Upper lobe of right lung (tissue), 1 donor: ENCODE results near the gene BRWD1. TPM values are rescaled to one million over a fixed set of nuclear protein-coding genes. Genes with fewer than 3 reads are reported as not detected.

Experiments used
- ATAC-seq: fragments of 200-7000 bp; cut with Tn5 transposase; one replicate; pipeline ENCODE4 v1.9.1; 2020; ENCODE audit warnings: mild to moderate bottlenecking, moderate library complexity
- DNase-seq: peaks from one replicate; pipeline ENCODE4 v3.0.0-alpha.2; 2020
- H3K27ac ChIP-seq: fragments of 200-600 bp; one replicate; pipeline ENCODE4 v1.8.0; 2022
- H3K27me3 ChIP-seq: fragments of 200-600 bp; one replicate; pipeline ENCODE4 v1.8.0; 2022; ENCODE audit warnings: mild to moderate bottlenecking
- H3K36me3 ChIP-seq: fragments of 200-600 bp; one replicate; pipeline ENCODE4 v1.8.0; 2022
- H3K4me1 ChIP-seq: fragments of 200-600 bp; one replicate; pipeline ENCODE4 v1.8.0; 2022
- H3K4me3 ChIP-seq: fragments of 200-600 bp; one replicate; pipeline ENCODE4 v1.8.0; 2022; ENCODE audit warnings: mild to moderate bottlenecking
- H3K9me3 ChIP-seq: fragments of 200-600 bp; one replicate; pipeline ENCODE4 v1.8.0; 2022
- intact Hi-C: fragments of 100-400 bp; cut with DNase I; formaldehyde crosslinking; loops from one replicate; pipeline ENCODE4 v1.11.0; 2022
- total RNA-seq: library from RNA; stranded (reverse); fragmentation: NEBNext Ultra II Directional; extraction: Animal tissue kit (Norgen Biotek cat#: 25700); gene quantifications from one replicate; pipeline ENCODE4 v1.2.1, GENCODE V29; 2021
- TF ChIP-seq, protein P1 (sequence below): fragments of 200-600 bp; IDR thresholded peaks from one replicate; pipeline ENCODE4 v1.8.0; 2022; ENCODE audit warnings: antibody characterized with exemption
- donor health status: DM: no; HTN: yes; CAD: no; lungs with severe emphysema.

BRWD1 gene
- total RNA-seq, 1 donor from 2014 or later: 40.5 TPM

DNA sequence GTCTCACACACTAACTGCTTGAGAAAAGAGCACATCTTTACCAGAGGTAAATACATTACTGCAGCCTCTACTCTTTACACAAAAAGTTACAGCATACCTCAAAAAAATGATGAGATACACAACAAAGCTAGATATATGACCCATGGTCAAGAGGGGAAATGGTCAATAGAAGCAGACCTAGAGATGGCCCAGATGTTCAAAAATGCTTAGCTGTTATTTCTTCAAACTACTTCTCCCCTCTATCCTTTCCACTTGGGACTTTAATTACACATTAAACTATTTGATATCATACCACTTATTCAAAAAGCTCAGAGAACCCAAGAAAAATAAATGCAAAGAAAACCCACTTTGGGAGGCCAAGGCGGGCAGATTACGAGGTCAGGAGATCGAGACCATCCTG is 12.8 kb downstream of the BRWD1 start:
- ATAC-seq: no peak
- no peak for DNase-seq
- H3K4me3 ChIP-seq: no peak overlapping the region
- no peaks in the 10 kb centered on the region for H3K27me3 ChIP-seq
- H3K36me3 ChIP-seq: peaks cover 62% of the 10 kb centered on the region
- no peaks in the 10 kb centered on the region for H3K9me3 ChIP-seq
- intact Hi-C loops: no loop called here
- H3K27ac ChIP-seq: no peak overlapping the region
- TF ChIP-seq, protein P1, sequence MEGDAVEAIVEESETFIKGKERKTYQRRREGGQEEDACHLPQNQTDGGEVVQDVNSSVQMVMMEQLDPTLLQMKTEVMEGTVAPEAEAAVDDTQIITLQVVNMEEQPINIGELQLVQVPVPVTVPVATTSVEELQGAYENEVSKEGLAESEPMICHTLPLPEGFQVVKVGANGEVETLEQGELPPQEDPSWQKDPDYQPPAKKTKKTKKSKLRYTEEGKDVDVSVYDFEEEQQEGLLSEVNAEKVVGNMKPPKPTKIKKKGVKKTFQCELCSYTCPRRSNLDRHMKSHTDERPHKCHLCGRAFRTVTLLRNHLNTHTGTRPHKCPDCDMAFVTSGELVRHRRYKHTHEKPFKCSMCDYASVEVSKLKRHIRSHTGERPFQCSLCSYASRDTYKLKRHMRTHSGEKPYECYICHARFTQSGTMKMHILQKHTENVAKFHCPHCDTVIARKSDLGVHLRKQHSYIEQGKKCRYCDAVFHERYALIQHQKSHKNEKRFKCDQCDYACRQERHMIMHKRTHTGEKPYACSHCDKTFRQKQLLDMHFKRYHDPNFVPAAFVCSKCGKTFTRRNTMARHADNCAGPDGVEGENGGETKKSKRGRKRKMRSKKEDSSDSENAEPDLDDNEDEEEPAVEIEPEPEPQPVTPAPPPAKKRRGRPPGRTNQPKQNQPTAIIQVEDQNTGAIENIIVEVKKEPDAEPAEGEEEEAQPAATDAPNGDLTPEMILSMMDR: no peak
- H3K4me1 ChIP-seq: no peaks in the 10 kb centered on the region

DNA sequence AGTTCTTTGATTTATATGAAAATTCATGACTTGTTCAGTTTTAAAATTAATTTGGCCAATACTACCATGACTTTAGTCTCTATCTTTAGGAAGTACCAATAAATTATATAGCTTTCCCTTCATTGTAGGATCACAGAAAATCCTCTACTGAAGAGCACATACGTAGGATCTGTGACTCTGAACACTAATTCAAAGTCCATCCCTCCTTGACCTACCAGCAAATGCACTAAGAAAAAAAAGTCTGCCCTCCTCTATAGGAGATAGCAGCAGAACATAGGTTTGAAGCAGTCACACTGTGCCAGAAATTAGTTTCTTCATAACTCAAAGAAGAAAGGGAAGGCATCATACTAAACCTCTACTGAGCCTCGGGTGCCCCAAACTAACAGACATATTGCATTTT is 16.5 kb downstream of the BRWD1 start:
- ATAC-seq: no peak
- no peak overlapping the region for H3K4me3 ChIP-seq
- no peak for DNase-seq
- H3K27ac ChIP-seq: no peak overlapping the region
- H3K9me3 ChIP-seq: no peaks in the 10 kb centered on the region
- H3K27me3 ChIP-seq: no peaks in the 10 kb centered on the region
- intact Hi-C loops: no loop called here
- H3K4me1 ChIP-seq: no peaks in the 10 kb centered on the region
- TF ChIP-seq, protein P1: no peak
- H3K36me3 ChIP-seq: peaks cover 72% of the 10 kb centered on the region

DNA sequence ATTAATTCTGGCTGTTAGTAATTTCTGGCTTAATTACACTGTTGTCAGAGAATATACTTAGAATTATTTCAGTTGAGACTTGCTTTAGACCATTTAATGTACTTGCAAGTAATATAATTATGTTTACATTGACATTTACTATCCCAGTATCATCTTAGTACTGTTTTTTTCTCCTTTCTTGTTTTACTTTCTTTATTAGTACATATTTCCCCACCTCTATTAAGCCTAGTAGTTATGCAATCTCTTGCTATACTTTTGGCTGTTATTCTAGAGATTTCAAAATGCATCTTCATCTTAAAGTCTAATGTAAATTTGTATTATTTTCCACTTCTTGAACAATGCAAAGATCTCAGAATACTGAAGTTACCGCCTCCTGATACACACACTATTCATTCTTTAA is 24.4 kb downstream of the BRWD1 start:
- no peak overlapping the region for H3K4me3 ChIP-seq
- no peaks in the 10 kb centered on the region for H3K9me3 ChIP-seq
- DNase-seq (no peak), ATAC-seq (no peak)
- intact Hi-C loops: no loop called here
- TF ChIP-seq, protein P1: no peak
- no peak overlapping the region for H3K27ac ChIP-seq
- no peaks in the 10 kb centered on the region for H3K4me1 ChIP-seq
- no peaks in the 10 kb centered on the region for H3K27me3 ChIP-seq
- peaks cover 86% of the 10 kb centered on the region for H3K36me3 ChIP-seq

DNA sequence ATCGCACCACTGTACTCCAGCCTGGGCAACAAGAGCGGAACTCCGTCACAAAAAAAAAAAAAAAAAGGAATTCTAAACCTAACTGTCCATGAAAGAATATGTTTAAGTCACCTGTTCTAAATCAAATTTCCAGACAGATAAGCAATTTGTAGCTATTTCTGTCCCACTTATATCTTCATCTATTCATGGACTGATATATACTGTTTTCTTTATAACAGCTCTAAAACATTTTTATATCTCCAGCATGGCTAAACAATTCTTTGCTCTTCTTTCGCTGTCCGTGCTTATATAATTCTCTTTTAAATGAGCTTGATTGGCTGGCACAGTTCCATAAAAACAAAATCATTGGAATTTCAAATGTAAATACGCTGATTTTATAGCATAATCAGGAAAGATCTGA is 30.5 kb downstream of the BRWD1 start:
- intact Hi-C loops: no loop called here
- no peak for ATAC-seq
- TF ChIP-seq, protein P1: no peak
- no peaks in the 10 kb centered on the region for H3K27me3 ChIP-seq
- peaks cover 64% of the 10 kb centered on the region for H3K36me3 ChIP-seq
- no peaks in the 10 kb centered on the region for H3K4me1 ChIP-seq
- DNase-seq: no peak
- H3K4me3 ChIP-seq: no peak overlapping the region
- no peak overlapping the region for H3K27ac ChIP-seq
- no peaks in the 10 kb centered on the region for H3K9me3 ChIP-seq

DNA sequence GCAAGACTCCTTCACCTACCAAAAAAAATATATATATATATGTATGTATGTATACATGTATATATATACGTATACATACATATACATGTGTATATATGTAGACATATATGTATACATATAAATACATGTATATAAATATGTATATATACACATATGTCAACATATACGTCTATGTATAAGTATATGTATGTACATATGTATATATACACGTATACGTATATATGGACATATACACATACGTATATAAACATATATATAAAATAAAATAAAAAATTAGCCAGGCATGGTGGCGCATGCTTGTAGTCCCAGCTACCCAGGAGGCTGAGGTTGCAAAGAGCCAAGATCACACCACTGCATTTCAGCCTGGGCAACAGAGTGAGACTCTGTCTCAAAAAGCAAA is 31.6 kb downstream of the BRWD1 start:
- TF ChIP-seq, protein P1: no peak
- H3K4me3 ChIP-seq: no peak overlapping the region
- H3K4me1 ChIP-seq: no peaks in the 10 kb centered on the region
- H3K27ac ChIP-seq: no peak overlapping the region
- H3K27me3 ChIP-seq: no peaks in the 10 kb centered on the region
- ATAC-seq (no peak), DNase-seq (no peak)
- peaks cover 66% of the 10 kb centered on the region for H3K36me3 ChIP-seq
- H3K9me3 ChIP-seq: no peaks in the 10 kb centered on the region
- intact Hi-C loops: no loop called here

DNA sequence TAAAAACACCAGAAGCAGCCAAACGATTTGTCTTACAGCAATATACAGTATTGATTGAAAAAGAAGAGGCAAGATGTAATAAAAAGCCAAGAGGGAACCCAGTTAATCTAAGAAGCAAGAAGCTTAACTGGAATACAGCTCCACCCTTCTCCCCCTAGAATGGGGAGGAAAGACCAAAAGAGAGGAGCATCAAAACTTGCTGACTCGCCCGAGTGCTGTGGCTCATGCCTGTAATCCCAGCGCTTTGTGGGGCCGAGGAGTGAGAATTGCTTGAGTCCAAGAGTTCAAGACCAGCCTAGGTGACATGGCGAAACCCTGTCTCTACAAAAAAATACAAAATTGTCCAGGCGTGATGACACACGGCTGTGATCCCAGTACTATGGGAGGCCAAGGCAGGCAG is 32.2 kb downstream of the BRWD1 start:
- no peaks in the 10 kb centered on the region for H3K4me1 ChIP-seq
- no peaks in the 10 kb centered on the region for H3K9me3 ChIP-seq
- DNase-seq: no peak
- H3K36me3 ChIP-seq: peaks cover 68% of the 10 kb centered on the region
- H3K4me3 ChIP-seq: no peak overlapping the region
- no peak for ATAC-seq
- intact Hi-C loops: no loop called here
- TF ChIP-seq, protein P1: no peak
- H3K27me3 ChIP-seq: no peaks in the 10 kb centered on the region
- no peak overlapping the region for H3K27ac ChIP-seq
